ENCODE results near the gene KDM4C. TPM values are rescaled to one million over a fixed set of nuclear protein-coding genes. Genes with fewer than 3 reads are reported as not detected.

The KDM4C gene
- total and polyA plus RNA-seq, 2 donors, result 20.3 to 36.2 TPM

DNA sequence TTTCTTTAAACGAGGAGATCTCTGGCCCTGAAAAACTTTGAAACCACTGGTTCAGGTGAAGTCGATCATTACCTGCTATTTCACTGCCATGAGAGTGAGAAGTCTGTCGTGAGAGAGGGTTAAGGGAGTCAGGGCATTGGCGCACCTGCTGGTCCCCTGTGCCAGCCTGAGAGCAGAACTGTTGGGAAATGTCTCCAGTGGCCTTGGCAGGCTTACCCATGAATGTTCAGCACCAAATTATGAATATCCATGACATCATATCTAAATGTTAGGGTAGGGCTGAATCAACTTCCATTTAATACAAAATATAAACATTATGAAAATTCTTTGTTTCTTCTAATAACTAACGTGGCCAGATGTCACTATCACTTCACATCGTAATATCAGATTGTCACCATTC is 379.3 kb downstream of the KDM4C start:
- peaks cover 17 to 23% of the 10 kb centered on the region in 2 donors for H3K36me3 ChIP-seq (ENCODE audit: control insufficient read depth in 2 of 2, insufficient read depth in 2 of 2, low read length in 1 of 2)
- no peak overlapping the region for H3K4me3 ChIP-seq (ENCODE audit: low read length in 2 of 2)
- H3K9me3 ChIP-seq (ENCODE audit: control insufficient read depth in 2 of 2, insufficient read depth in 1 of 2, low read length in 1 of 2), result no peaks in the 10 kb centered on the region
- DNase-seq (ENCODE audit: low read depth in 6 of 9, low spot score in 9 of 9), result no peak
- 98% methylated on average over 6 of the region's 6 CpGs for WGBS
- no peaks in the 10 kb centered on the region for H3K27me3 ChIP-seq (ENCODE audit: control insufficient read depth in 2 of 2, insufficient read depth in 1 of 2, low read length in 1 of 2)
- H3K27ac ChIP-seq (ENCODE audit: low read depth in 1 of 2, low read length in 1 of 2), result no peak overlapping the region
- H3K4me1 ChIP-seq (ENCODE audit: control insufficient read depth in 2 of 2, insufficient read depth in 2 of 2, low read length in 2 of 2), result no peaks in the 10 kb centered on the region

DNA sequence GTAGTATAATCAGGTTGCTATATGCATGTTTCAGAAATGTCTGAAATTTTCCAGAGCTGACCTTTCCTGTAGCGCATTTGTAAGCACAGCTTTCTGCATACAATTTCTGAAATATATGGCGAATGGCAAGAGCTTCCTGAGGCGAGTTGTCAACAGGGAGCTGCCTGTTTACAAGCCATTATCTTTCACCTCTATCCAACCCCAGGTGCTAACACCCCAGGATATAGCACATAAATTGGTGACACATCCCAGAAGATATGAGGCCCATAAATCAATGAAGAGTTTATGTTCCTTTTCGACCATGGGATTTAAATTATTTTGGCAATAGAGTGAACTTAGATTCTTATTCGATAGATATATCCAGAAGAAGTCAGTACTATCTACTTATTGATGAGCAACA is 379.8 kb downstream of the KDM4C start:
- Histone ChIP-seq H3K27ac (ENCODE audit: low read depth in 1 of 2, low read length in 1 of 2) (no peak overlapping the region), H3K4me3 (ENCODE audit: low read length in 2 of 2) (no peak overlapping the region), H3K27me3 (ENCODE audit: control insufficient read depth in 2 of 2, insufficient read depth in 1 of 2, low read length in 1 of 2) (no peaks in the 10 kb centered on the region), H3K9me3 (ENCODE audit: control insufficient read depth in 2 of 2, insufficient read depth in 1 of 2, low read length in 1 of 2) (no peaks in the 10 kb centered on the region), H3K4me1 (ENCODE audit: control insufficient read depth in 2 of 2, insufficient read depth in 2 of 2, low read length in 2 of 2) (no peaks in the 10 kb centered on the region), H3K36me3 (ENCODE audit: control insufficient read depth in 2 of 2, insufficient read depth in 2 of 2, low read length in 1 of 2) (peaks cover 15 to 23% of the 10 kb centered on the region in 2 donors)
- 98% methylated on average over 5 of the region's 5 CpGs for WGBS
- DNase-seq (ENCODE audit: low read depth in 6 of 9, low spot score in 9 of 9), result no peak

DNA sequence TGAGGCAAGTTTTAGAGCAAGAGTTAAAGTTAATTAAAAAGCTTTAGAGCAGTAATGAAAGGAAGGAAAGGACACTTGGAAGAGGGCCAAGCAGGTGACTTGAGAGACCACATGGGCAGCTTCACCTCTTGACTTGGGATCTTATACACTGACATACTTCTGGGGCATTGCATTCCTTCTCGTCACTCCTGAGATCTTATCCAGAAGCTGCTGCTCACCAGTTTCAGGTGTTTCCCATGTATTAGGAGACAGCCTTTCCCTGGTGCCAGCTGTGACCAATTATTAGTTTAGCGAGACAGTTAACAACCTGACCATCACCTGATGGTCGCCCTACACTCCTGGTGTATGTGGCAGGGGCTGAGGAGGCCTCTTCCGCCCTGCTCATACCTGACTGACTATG is 382.1 kb downstream of the KDM4C start:
- Histone ChIP-seq H3K36me3 (ENCODE audit: control insufficient read depth in 2 of 2, insufficient read depth in 2 of 2, low read length in 1 of 2) (peaks cover 6 to 18% of the 10 kb centered on the region in 2 donors), H3K27ac (ENCODE audit: low read depth in 1 of 2, low read length in 1 of 2) (no peak overlapping the region), H3K9me3 (ENCODE audit: control insufficient read depth in 2 of 2, insufficient read depth in 1 of 2, low read length in 1 of 2) (no peaks in the 10 kb centered on the region), H3K4me1 (ENCODE audit: control insufficient read depth in 2 of 2, insufficient read depth in 2 of 2, low read length in 2 of 2) (peaks cover 0 to 5% of the 10 kb centered on the region in 2 donors), H3K27me3 (ENCODE audit: control insufficient read depth in 2 of 2, insufficient read depth in 1 of 2, low read length in 1 of 2) (no peaks in the 10 kb centered on the region), H3K4me3 (ENCODE audit: low read length in 2 of 2) (no peak overlapping the region)
- DNase-seq (ENCODE audit: low read depth in 6 of 9, low spot score in 9 of 9), result no peak
- WGBS, result 98% methylated on average over 4 of the region's 4 CpGs

DNA sequence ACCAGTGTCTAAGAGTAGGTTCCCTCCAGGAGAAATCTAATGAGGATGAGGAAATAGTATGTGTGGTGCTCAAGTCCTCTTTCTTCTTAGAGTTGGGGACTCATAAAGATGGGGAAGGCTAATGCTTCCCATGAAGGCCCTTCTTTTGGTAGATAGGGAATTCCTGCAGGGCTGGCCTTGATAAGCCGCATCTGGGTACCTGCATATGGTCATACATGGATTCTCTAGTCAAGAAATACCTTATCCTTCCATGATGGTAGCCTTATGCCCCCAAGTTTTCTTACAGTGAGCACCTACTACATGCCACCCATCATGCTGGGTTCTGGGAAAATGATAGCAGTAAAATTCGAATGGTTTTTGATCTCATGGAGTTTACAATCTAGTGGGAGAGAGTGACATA is 382.6 kb downstream of the KDM4C start:
- Histone ChIP-seq H3K27me3 (ENCODE audit: control insufficient read depth in 2 of 2, insufficient read depth in 1 of 2, low read length in 1 of 2) (no peaks in the 10 kb centered on the region), H3K4me1 (ENCODE audit: control insufficient read depth in 2 of 2, insufficient read depth in 2 of 2, low read length in 2 of 2) (peaks cover 0 to 7% of the 10 kb centered on the region in 2 donors), H3K27ac (ENCODE audit: low read depth in 1 of 2, low read length in 1 of 2) (no peak overlapping the region), H3K36me3 (ENCODE audit: control insufficient read depth in 2 of 2, insufficient read depth in 2 of 2, low read length in 1 of 2) (peaks cover 3 to 18% of the 10 kb centered on the region in 2 donors), H3K4me3 (ENCODE audit: low read length in 2 of 2) (no peak overlapping the region), H3K9me3 (ENCODE audit: control insufficient read depth in 2 of 2, insufficient read depth in 1 of 2, low read length in 1 of 2) (no peaks in the 10 kb centered on the region)
- DNase-seq (ENCODE audit: low read depth in 6 of 9, low spot score in 9 of 9), result no peak
- WGBS, result 100% methylated on average over 2 of the region's 2 CpGs

DNA sequence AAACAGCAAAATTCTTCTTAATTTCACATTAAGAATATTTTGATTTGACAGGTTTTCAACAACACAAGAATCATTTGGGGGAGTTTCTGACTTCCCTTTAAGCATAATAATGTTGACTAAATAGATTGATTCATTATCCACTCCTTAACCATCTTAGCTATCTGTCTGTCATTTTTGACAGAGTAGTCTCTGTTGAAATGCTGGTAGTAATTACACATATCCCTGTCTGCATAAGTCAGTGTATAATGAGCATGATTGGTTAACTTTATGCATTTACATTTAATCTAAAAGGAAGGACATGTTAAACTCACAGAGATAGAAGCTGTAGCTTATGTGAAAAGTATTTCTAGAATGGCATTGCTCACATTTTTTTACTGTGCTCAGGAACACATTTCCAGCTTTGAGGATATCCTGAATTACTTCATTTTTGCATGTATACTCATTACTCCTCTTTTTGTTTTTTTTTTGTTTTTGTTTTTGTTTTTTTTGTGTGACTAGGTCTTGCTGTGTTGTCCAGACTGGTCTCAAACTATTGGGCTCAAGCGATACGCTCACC is 385.9 kb downstream of the KDM4C start:
- Histone ChIP-seq H3K4me1 (ENCODE audit: control insufficient read depth in 2 of 2, insufficient read depth in 2 of 2, low read length in 2 of 2) (peaks cover 0 to 7% of the 10 kb centered on the region in 2 donors), H3K4me3 (ENCODE audit: low read length in 2 of 2) (no peak overlapping the region), H3K36me3 (ENCODE audit: control insufficient read depth in 2 of 2, insufficient read depth in 2 of 2, low read length in 1 of 2) (peaks cover 8 to 12% of the 10 kb centered on the region in 2 donors), H3K9me3 (ENCODE audit: control insufficient read depth in 2 of 2, insufficient read depth in 1 of 2, low read length in 1 of 2) (peaks cover 0 to 5% of the 10 kb centered on the region in 2 donors), H3K27me3 (ENCODE audit: control insufficient read depth in 2 of 2, insufficient read depth in 1 of 2, low read length in 1 of 2) (no peaks in the 10 kb centered on the region), H3K27ac (ENCODE audit: low read depth in 1 of 2, low read length in 1 of 2) (no peak overlapping the region)
- DNase-seq (ENCODE audit: low read depth in 6 of 9, low spot score in 9 of 9), result no peak
- 96% methylated on average over 2 of the region's 2 CpGs for WGBS

DNA sequence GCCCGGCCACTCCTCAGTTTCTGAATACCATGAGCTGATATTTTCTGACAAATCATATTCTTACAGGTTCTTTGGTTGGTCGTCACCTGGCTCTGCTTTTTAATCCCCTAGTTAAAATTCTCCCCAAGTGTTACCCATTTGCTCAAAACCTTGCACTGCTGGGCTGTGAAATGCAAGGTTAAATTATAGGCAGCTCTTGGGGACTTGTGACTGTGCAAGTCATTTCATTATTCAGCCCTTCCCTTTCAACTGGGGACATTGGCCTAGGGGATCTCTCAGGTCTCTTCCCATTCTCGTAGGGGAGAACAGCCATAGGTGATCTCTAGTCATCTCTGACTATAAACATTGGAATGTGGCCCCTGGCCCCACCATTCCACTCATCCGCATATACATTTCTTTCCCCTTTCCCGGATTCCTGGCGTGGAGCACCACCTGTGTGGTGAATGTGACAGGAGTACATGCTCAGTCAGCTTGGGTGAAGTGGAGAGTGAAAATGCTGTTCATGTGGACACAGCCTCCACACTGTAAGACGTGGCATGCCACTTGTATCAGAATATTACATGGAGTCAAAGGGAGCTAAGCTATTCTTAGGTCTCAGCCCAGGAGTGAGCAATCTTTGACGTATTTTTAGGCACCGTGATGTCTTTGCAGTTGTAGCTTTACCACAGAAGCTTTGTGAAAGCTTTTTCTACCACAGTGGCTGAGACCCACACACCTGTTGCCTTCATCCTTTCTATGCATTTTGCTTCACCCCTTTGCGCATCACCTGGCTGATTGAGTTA is 386.7 kb downstream of the KDM4C start:
- Histone ChIP-seq H3K4me1 (ENCODE audit: control insufficient read depth in 2 of 2, insufficient read depth in 2 of 2, low read length in 2 of 2) (peaks cover 0 to 7% of the 10 kb centered on the region in 2 donors), H3K27me3 (ENCODE audit: control insufficient read depth in 2 of 2, insufficient read depth in 1 of 2, low read length in 1 of 2) (no peaks in the 10 kb centered on the region), H3K36me3 (ENCODE audit: control insufficient read depth in 2 of 2, insufficient read depth in 2 of 2, low read length in 1 of 2) (peaks cover 8 to 12% of the 10 kb centered on the region in 2 donors), H3K9me3 (ENCODE audit: control insufficient read depth in 2 of 2, insufficient read depth in 1 of 2, low read length in 1 of 2) (peaks cover 0 to 5% of the 10 kb centered on the region in 2 donors), H3K27ac (ENCODE audit: low read depth in 1 of 2, low read length in 1 of 2) (no peak overlapping the region), H3K4me3 (ENCODE audit: low read length in 2 of 2) (no peak overlapping the region)
- 99% methylated on average over 10 of the region's 10 CpGs for WGBS
- DNase-seq (ENCODE audit: low read depth in 6 of 9, low spot score in 9 of 9), result peak in 3 of 9 donors; percentile 7 to 28 (median 22)

DNA sequence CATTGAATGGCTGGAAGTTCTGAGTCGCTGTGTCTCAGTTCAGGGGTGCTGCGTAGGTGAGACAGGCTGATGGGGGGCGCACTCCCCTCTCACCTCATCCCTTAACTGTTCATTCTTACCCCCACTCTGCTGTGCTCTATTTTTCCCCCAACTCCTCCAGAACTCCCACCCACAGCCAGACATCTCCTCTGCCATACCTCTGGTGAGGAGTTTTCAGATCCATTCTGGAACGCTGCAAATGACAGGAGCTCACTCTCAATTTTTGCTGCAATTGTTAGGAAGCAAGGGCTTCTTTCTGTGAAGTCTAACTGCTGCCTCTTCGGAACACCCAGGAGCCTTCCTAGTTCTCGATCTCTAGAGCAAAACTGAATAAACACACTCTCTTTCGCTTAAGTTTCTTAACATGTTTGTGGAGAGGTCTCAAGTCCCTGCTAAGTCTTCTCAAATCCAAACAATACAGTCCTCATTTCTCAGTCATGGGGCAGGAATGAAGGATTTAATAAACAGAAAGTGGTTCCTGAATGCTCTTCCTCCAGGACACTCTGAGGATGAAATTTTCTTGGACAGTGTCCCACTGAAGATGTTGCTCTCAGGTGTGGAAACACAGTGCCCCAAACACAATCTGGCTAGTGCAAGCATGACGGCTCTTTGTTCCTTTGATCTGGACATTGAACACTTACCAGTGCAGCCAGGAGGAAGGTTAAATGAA is 387.7 kb downstream of the KDM4C start:
- H3K27ac ChIP-seq (ENCODE audit: low read depth in 1 of 2, low read length in 1 of 2), result no peak overlapping the region
- H3K4me1 ChIP-seq (ENCODE audit: control insufficient read depth in 2 of 2, insufficient read depth in 2 of 2, low read length in 2 of 2), result peaks cover 0 to 15% of the 10 kb centered on the region in 2 donors
- H3K9me3 ChIP-seq (ENCODE audit: control insufficient read depth in 2 of 2, insufficient read depth in 1 of 2, low read length in 1 of 2), result peaks cover 0 to 5% of the 10 kb centered on the region in 2 donors
- 92% methylated on average over 8 of the region's 8 CpGs for WGBS
- DNase-seq (ENCODE audit: low read depth in 6 of 9, low spot score in 9 of 9), result no peak
- no peaks in the 10 kb centered on the region for H3K27me3 ChIP-seq (ENCODE audit: control insufficient read depth in 2 of 2, insufficient read depth in 1 of 2, low read length in 1 of 2)
- H3K36me3 ChIP-seq (ENCODE audit: control insufficient read depth in 2 of 2, insufficient read depth in 2 of 2, low read length in 1 of 2), result peaks cover 8 to 12% of the 10 kb centered on the region in 2 donors
- H3K4me3 ChIP-seq (ENCODE audit: low read length in 2 of 2), result no peak overlapping the region

DNA sequence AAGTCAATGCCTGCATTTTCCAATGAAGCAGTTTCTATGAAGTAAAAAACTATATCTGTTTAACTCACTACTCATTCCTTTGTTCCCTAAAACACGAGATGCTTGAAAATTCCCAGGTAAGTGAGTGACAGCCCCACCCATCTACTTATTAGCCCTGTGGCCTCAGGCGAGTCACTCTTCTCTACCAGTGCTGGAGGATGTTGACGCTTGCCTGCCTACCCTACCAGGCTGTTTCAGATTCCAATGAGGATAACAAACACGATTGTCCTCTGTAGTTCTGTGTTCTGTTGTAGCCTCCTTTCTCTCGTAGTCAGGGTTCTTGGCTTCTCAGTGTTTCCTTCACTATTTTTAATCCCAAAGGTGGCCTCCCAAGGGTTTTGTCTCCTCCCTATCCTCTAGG is 388.8 kb downstream of the KDM4C start:
- no peak overlapping the region for H3K27ac ChIP-seq (ENCODE audit: low read depth in 1 of 2, low read length in 1 of 2)
- H3K27me3 ChIP-seq (ENCODE audit: control insufficient read depth in 2 of 2, insufficient read depth in 1 of 2, low read length in 1 of 2), result no peaks in the 10 kb centered on the region
- H3K4me3 ChIP-seq (ENCODE audit: low read length in 2 of 2), result no peak overlapping the region
- DNase-seq (ENCODE audit: low read depth in 6 of 9, low spot score in 9 of 9), result no peak
- WGBS, result 85% methylated on average over 5 of the region's 5 CpGs
- peaks cover 8 to 12% of the 10 kb centered on the region in 2 donors for H3K36me3 ChIP-seq (ENCODE audit: control insufficient read depth in 2 of 2, insufficient read depth in 2 of 2, low read length in 1 of 2)
- H3K4me1 ChIP-seq (ENCODE audit: control insufficient read depth in 2 of 2, insufficient read depth in 2 of 2, low read length in 2 of 2), result peaks cover 0 to 15% of the 10 kb centered on the region in 2 donors
- peaks cover 0 to 5% of the 10 kb centered on the region in 2 donors for H3K9me3 ChIP-seq (ENCODE audit: control insufficient read depth in 2 of 2, insufficient read depth in 1 of 2, low read length in 1 of 2)
